GM12865 (cell line): Measurements from ENCODE around the gene SUSD4.

Experiments used
- DNase-seq: peaks from one replicate; pipeline ENCODE4 v3.0.0; 2010; ENCODE audit warnings: low read depth
- H3K4me3 ChIP-seq: 2 replicates; pipeline ENCODE4 v1.5.1; 2011; ENCODE audit warnings: mild to moderate bottlenecking, low read depth, low read length, control low read depth
- CTCF ChIP-seq: IDR thresholded peaks from 2 replicates; pipeline ENCODE4 v1.5.1; 2011; ENCODE audit warnings: low read length, control low read depth, low read depth, inconsistent platforms; ENCODE audit not compliant: insufficient read depth; ENCODE audit errors: missing control alignments

The SUSD4 gene

DNA sequence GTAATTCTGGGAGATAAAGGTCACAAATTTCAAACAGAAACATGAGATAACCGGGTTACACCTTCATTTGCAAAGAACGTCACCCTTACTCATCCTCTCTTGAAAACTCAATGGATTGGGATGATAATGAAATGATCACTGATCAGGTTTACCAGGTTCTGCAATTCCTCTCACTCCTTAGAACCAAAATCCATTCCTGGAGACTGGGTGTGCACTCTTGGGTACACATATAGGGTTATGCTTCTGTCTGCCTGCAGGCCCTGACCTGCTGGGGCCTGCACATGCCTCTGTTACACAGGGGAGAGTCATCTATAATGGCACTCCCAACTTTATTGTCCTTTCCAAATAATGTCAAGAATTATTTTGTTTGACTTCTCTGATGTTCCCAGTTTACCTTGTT, 8.3 kb downstream of the SUSD4 start:
- no peak for TF ChIP-seq CTCF

DNA sequence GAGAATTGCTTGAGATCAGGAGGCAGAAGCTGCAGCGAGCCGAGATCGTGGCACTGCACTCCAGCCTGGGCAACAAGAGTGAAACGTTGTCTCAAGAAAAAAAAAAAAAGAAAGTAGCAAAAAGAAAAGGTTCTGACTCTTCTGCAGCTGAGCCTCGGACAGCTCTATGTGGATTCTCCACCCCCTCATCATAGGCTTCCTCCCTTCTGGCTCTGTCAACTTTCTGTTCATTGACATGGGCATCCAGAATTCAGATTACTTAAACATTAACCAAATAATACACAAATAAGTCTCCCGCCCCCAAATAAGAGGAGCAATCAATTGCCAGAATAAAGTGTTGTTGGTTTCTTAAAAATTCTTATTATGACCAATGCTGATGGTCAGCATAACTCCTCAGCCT, 10.0 kb downstream of the SUSD4 start:
- H3K4me3 ChIP-seq: no peak overlapping the region
- DNase-seq: no peak
- no peak for TF ChIP-seq CTCF

More for the DNA sequence above, 8.3 kb downstream of the SUSD4 start:
- no peak overlapping the region for H3K4me3 ChIP-seq
- DNase-seq: no peak

DNA sequence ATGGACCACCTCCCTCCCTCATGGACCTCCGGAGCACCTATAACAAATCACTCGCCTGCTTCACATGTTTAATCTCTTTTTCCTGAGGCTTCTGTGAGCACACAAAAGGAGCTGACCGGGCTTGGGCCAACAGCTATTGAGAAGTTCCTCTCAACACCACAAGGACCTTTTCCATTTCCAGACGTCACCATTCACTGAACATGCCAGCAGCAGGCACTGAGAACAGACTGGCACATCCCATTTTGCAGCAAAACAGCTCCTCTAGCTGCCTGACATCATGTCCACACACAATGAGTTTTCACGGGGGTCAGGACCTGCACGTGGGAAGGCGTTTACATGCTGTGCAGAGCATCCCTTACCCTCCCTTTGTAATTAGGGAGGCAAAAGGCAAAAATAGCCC, 11.0 kb downstream of the SUSD4 start:
- no peak for DNase-seq
- TF ChIP-seq CTCF: no peak
- no peak overlapping the region for H3K4me3 ChIP-seq

DNA sequence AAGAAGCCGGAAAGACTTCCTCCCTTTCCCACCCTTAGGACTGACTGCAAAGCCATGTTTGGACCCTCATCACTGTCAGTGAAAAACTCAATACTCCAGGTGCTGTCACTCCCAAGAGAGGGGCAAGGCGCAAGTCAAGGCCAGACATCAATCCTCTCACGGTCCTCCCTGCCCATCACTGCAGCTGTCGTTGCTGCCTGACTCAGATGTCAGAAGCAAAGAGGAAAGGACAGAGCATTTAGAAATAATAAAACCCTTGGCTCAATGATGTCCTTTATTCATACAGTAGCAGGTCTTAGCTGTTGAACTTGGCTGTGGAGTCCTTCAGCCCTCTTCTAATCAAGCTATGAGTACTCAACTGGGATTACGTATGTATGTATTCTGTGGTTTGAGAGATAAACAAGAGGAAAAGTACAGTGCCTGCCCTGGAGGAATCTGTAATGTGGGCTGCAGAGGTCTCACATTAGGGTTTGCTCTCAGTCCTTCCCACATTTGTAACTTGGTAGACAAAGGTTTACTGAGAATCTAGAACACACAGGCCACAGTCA, 13.5 kb downstream of the SUSD4 start:
- H3K4me3 ChIP-seq: no peak overlapping the region
- DNase-seq: no peak
- TF ChIP-seq CTCF: no peak

DNA sequence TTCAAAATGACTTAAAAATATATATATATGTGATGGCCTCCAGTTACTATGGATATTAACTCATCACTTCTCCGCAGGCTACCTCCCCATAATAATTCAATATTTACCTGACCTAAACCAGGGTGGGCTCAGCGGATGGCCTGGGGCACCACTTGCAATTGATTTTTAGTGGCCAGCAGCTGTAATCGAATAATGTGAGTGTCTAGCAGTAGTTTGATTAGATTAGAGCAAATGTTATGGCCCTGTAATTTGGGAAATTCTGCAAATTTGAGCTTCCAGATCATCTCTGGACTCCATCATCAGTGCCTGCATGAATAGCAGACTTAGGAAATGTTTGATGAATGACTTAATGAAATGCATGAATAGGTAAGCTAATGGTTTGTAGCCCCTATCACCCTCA, 14.7 kb downstream of the SUSD4 start:
- no peak for DNase-seq
- TF ChIP-seq CTCF: no peak
- no peak overlapping the region for H3K4me3 ChIP-seq

DNA sequence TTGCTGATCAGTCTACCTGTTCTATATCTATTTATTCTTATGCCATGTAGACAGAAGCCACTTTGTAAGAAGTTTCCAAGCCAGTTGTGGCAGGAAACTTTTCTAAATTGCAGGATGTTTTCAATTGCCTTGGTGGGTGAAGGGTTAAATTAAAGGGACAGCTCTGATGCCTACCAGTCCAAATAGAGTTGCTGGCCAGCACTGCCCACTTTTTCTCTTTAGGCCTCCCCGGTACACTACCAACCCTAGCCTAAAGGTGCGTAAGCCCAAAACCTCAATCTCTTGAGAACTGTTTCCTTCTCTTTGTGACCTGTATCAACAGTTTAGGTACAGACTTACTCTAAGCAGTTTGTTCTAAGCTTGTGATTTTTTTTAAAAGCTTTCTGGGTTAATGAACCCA, 15.5 kb downstream of the SUSD4 start:
- TF ChIP-seq CTCF: no peak
- no peak overlapping the region for H3K4me3 ChIP-seq
- no peak for DNase-seq

DNA sequence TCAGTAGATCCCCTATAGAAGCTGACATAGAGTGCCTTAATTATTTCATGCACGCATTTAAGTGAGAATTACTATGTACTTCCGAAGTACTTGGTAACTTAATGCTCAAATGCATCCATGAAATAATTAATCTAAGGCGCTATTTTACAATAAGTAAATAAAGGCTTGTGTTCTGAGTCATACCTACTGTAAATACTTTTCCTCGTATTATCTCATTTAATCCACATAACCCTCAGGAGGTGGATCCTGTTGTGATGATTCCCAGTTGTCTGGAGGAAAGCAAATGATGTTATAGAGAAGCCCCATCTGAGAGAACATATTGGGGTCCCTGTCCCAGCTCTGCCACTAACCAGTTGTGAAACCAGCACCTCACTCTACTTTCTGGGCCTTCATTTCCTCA, 16.4 kb downstream of the SUSD4 start:
- no peak for DNase-seq
- no peak overlapping the region for H3K4me3 ChIP-seq
- no peak for TF ChIP-seq CTCF
